Stimulated activated CD4-positive, alpha-beta T cell treated with anti-CD3 and anti-CD28 coated beads, Interleukin-12 subunit alpha, Interleukin-12 subunit beta, amount 100 ng/mL, for 48 hours (primary cell): ENCODE data around the gene PCAT6.
A peak's percentile ranks its signal among the peaks of the same experiment; 100 is the strongest.
"Not testable (repeated sequence)": the region's sequence is repeated elsewhere in the genome, so short reads cannot be mapped to it uniquely, and the experiment has no call there.

ENCODE experiments used
- DNase-seq, 3 donors: peaks; one replicate each; pipeline ENCODE4 v3.0.0-alpha.2; 2020; ENCODE audit warnings: low read depth in 2 of 3, low spot score in 1 of 3

The PCAT6 gene

GRCh38 chr1:202810615-202811295 is at the start of gene PCAT6:
PCAT6 (plus strand) TSS chr1:202810954.
- DNase-seq = peak; percentile 78 to 87 (median 85)

- no peak for DNase-seq
Observed at GRCh38 chr1:202762019-202762418, 48.7 kb upstream of the PCAT6 start.

GRCh38 chr1:202765721-202766120 is 45.0 kb upstream of the PCAT6 start:
- no peak for DNase-seq

GRCh38 chr1:202770135-202770534 is 40.6 kb upstream of the PCAT6 start:
- no peak for DNase-seq

DNA sequence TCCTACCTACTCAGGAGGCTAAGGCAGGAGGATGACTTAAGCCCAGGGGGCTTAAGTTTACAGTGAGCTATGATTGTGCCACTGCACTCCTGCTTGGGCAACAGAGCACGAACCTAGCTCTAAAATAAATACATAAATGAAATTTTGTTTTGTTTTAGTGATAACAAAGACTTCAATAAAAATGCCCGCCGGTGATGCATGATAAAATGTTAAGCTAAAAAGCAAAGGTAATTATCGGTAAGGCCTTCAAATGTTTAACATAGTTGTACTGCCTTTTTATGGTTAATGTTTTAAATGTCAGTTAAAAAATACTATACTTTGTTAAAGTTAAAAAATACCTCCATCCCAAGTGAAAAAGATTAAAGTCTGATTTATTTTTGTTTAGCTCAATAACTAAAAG is 29.6 kb upstream of the PCAT6 start:
- no peak for DNase-seq

GRCh38 chr1:202786804-202787203 is 23.9 kb upstream of the PCAT6 start:
- DNase-seq = no peak

- DNase-seq = no peak
Observed at GRCh38 chr1:202788800-202789199, 22.0 kb upstream of the PCAT6 start.

GRCh38 chr1:202791077-202791747 is 19.5 kb upstream of the PCAT6 start:
- no peak for DNase-seq

- DNase-seq = no peak
Observed at GRCh38 chr1:202794051-202794740, 16.6 kb upstream of the PCAT6 start.

- DNase-seq = not testable (repeated sequence)
Observed at GRCh38 chr1:202794931-202795330, 15.8 kb upstream of the PCAT6 start.

DNA sequence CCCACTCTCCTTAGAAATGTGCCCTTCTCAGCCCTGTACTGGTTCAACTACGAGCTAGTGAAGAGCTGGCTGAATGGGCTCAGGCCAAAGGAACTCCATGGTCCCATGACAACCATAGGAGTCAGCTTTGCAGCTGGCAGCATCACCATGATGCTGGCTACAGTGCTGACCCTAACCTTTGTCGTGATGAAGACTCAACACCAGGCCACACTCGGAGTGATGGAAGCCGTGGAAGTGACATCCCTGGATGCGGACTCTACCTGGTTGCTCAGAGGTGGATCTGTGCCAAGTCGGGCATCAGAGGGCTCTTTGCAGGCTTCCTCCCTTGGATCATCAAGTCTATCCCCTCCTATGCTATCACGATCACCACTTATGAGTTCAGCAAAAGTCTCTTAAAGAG is 14.1 kb upstream of the PCAT6 start:
- no peak for DNase-seq

DNA sequence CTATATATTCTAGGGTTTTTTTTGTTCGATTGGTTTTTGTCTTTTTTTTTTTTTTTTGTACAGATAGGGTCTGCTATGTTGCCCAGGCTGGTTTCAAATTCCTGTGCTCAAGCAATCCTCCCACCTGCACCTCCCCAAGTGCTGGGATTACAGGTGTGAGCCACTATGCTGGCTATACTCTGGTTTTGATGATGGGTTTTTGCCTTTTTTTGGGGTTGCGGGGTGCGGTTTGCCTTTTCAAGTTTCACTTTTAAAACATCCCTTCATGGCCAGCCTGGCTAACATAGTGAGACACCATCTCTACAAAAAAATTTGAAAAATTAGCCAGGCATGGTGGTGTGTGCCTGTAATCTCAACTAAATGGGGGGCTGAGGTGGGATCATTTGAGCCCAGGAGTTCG is 12.5 kb upstream of the PCAT6 start:
- no peak for DNase-seq

GRCh38 chr1:202798792-202799331 is 11.9 kb upstream of the PCAT6 start:
- DNase-seq = no peak

GRCh38 chr1:202800742-202801141 is 10.0 kb upstream of the PCAT6 start:
- no peak for DNase-seq

DNA sequence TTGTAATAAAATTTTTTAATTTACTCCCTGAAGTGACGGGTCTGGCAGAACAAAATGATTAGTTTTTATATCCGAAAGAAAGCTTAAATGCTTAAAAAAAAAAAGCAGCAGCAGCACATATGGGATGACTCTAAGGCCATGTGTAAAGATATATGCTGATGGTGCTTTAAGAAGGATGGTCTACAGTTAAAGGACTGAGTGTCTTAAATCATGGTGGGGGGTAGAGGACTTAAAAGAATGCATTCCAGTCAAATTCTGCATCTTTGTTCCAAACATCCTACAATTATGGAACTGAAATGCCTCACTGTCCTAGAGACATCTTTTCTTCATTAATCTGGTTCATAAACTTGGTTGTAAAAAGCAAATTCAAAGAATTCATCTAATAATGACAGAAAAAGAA is 9.6 kb upstream of the PCAT6 start:
- DNase-seq = no peak

- no peak for DNase-seq
Observed at GRCh38 chr1:202802034-202802433, 8.7 kb upstream of the PCAT6 start.

GRCh38 chr1:202802998-202803932 is 7.5 kb upstream of the PCAT6 start:
- DNase-seq = no peak

- no peak for DNase-seq
Observed at GRCh38 chr1:202804126-202804525, 6.6 kb upstream of the PCAT6 start.

- DNase-seq = no peak
Observed at GRCh38 chr1:202805886-202806844, 4.6 kb upstream of the PCAT6 start.
